Cortex of kidney (tissue), 1 donor: ENCODE results near the gene TGFBR3L.
"Not testable (repeated sequence)": the region's sequence is repeated elsewhere in the genome, so short reads cannot be mapped to it uniquely, and the experiment has no call there.

Experiments
- DNase-seq: peaks from one replicate; lab custom pipeline; 2025; lab: John Stamatoyannopoulos, UW

TGFBR3L gene

DNA sequence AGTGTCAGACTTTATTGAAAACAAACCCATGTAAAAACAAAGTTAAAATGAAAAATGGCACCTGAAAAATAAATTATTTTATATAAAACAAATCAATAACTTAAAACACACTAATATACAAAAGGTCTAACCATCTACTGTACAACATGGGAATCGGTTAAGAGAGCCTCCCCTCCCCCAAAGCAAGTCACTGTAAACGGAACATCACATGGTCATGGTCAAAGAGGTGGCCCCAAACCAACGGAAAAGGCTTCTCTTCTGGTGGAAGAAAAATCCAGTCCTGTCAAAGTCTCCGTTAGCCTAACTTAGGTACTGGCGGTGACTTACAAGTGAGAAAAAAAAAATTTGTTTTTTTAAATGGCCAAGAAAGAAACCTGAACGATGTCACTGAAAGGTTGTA lies 44.6 kb downstream of the TGFBR3L start:
- no peak for DNase-seq

DNA sequence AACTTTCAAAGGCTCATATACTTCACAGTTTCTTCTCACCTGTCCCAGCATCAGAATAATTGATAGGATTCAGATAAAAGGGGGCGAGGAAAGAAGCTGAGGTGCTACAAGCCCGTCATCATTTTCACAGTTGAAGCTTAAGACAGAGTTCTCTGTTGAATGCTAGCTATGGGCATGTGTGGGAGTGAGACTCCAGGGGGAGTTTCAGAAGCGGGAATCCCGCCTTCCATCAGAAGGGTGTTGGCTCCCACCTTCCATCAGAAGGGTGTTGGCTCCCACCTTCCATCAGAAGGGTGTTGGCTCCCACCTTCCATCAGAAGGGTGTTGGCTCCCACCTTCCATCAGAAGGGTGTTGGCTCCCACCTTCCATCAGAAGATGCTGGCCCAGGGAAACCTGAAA lies 46.5 kb downstream of the TGFBR3L start:
- not testable (repeated sequence) for DNase-seq

DNA sequence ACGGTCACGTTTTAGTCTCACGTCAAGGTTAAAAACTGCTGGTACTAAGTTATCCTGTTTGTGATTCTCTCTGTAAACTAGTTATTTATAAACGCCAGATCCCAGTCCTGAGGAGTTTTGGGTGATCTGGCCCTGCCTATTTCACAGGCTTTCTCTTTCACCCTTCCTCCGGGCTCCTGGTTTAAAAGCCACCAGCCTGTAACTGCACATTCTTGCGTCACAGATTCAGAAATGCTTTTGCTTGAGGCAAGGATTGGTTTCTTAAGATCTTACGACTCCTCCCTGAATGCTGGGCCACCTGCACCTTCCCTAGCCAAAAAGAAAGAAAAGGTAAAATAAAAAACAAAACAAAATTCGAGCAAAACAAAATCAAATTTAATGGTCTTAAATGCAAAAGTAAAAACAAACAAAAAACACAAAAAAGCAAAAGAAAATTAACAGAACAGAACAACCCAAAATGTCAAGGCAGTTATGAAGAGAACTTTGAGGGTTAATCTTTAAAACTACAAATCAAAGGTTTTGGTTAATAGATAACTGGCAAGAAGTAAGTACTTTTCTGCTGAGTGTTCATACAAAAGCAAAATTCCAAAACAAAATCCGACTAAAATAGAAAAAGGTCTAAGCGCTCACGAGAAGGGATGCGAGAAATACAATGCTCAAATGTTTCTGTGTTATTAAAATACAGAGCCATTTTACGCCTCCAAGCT lies 47.4 kb downstream of the TGFBR3L start:
- DNase-seq: no peak

DNA sequence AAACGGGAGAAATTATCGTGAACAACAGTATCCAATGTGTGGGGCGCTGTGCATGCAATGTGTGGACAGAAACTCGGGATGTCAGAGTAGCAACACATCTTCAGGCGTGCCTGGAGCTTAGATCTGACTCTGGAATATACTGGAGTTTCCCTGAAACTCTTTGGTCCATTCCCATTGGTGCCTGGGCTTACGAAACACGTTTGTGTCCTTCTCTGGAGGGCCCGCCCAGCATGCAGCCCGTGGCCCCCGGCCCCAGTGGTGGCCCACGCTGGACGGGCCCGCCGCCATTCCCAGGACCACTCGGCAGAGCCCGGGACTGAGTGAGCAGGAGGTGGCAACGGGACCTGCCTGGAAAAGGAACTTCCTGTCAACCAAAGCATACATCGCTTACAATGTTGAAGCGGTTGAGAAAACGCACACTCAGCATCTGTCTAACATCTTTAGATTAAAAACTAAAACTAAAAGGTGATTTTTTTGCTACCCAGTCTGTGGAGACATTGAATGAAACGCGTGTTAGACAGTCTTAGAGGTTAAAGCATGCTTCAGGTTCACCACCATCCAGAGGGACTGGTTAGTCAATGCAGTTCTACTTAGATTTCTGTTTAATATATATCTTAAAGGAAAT lies 48.1 kb downstream of the TGFBR3L start:
- no peak for DNase-seq

DNA sequence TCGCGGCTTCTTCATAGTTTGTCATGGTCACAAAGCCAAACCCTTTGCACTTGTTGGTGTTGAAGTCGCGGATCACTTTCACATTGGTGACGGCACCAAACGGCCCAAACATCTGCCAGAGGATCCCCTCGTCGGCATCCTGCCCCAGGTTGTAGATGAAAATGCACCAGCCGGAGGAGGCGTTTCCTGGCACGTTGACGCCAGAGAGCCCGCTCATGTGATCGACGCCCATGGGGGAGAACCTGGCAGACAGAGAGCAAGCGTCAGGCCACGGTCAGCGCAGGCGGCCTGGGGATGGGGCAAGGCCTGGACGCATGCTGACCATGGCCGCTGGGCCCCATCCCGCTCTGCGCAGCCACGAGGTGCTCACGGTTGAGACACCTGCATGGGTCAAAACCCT lies 48.9 kb downstream of the TGFBR3L start:
- no peak for DNase-seq

DNA sequence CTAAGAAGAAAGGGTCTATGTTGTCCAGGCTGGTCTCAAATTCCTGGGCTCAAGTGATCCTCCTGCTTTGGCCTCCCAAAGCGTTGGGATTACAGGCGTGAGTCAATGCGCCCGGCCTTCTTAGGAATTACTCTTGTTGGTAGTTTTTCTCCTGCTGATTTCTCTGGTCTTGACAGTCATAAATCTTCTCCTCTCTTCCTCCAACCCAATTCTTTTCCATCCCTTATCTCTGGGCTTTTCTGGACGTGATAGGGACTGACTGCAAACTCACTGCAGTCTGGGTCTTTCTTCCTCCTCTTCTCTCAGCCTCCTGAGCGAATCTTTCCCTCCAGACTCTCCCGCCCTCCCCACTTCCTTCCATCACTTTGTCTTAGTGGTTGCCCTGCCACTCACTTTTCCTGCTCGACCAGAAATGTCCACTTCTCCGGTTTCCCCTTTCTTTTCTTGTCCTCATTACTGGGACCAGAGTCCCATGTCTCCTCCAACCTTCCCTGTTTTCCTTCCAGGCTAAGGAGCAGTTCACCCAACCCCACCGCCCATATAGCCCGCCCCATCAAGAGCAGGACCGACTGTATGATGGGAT lies 50.7 kb downstream of the TGFBR3L start:
- DNase-seq: no peak

DNA sequence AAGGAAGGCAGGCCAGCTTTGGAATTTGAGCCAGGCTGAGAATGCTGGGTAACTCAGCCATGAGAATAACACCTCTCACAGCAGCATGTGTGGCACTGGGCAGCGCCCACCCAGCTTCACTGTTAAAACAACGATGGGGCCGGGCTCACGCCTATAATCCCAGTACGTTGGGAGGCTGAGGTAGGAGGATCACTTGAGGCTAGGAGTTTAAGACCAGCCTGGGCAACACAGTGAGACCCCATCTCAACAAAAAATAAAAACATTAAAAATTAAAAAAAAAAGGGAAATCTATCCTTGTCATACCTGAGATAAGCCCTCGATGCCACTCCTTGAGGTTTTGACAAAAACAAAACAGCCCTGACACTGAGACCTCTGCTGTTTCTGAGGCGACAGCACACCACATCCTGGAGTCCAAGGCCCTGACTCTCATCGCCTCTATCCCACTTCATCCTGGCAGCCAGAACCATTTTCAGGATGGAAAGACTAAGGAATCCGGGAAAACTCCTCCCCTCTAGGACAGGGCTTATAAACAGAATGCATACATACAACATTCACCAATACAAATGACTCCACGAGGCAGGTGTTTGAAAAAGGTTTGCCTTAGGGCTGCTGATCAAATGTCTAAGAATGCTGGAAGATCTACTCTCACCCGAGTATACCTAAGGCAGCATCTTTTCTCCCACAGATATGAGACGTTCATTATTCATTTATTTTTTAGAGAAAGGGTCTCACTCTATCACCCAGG lies 51.5 kb downstream of the TGFBR3L start:
- no peak for DNase-seq

DNA sequence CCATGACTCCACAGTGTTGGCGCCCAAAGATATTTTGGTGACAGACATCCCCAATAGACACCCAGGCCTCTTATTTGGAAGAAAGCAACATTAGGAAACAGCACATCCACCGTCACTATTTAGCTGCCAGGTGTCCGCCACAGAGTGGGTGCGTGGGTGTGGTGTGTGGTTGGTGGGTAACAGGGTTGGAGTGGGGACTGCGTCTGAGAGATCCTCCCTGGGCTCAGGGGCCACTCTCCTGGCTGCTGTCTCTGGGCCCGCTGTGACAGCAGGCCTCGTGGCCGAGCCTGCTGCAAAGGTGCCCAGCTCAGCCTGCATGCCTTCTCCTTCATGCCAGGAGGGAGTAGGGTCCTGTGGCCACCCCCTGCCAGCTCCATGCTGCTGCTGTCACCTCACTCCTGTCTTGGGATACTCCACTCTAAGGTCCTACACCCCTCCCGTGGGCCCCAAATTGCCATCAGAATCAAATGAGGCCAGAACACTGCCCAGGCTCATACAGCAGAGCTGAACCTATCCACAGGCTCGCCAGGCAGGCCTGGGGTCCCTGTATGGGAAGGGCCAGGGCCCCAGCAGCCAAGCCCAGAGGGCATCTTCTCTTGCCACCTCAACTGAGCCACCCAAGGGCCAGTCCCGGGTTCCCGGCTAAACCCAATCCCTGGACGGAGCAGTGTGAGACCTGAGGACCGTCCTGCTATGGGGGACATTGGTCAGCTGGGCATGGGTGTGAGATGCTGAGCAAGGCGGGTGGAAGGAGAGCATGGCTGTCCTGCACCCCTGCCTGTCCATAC lies 53.6 kb downstream of the TGFBR3L start:
- DNase-seq: no peak
